Hematopoietic multipotent progenitor cell treated with erythropoietin and hydrocortisone succinate and interleukin-3 and kit ligand, for 17 days (in vitro differentiated cells): ENCODE results near the gene CRYAA.
"Not testable (repeated sequence)": the region's sequence is repeated elsewhere in the genome, so short reads cannot be mapped to it uniquely, and the experiment has no call there.

ENCODE experiments used
- DNase-seq: peaks from one replicate; pipeline ENCODE4 v3.0.0-alpha.2; 2015; ENCODE audit warnings: low spot score

Gene CRYAA, protein sequence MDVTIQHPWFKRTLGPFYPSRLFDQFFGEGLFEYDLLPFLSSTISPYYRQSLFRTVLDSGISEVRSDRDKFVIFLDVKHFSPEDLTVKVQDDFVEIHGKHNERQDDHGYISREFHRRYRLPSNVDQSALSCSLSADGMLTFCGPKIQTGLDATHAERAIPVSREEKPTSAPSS

DNA sequence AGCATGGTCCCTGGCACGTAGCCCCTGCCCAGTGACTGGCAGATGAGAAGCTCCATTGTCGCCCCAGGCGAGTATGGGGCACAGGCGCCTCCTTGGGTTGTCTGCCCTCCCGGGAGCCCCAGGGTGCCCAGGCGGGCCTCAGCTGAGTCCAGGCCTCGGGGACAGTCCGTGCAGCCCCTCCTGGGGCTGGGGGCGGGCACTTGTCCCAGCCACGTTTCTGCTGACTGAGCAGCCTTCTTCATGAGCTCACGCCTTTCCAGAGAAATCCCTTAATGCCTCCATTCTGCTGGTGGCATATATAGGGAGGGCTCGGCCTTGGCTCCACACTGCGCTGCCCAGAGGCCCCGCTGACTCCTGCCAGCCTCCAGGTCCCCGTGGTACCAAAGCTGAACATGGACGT lies at the start of gene CRYAA:
CRYAA (plus strand) TSS at position 301 of the 400 bp plus-strand sequence; CDS start at position 393, 92 bp downstream.
- not testable (repeated sequence) for DNase-seq

- DNase-seq, result not testable (repeated sequence)
These were observed 38.7 kb upstream of the CRYAA start for GRCh38 chr21:43130094-43130493.

DNA sequence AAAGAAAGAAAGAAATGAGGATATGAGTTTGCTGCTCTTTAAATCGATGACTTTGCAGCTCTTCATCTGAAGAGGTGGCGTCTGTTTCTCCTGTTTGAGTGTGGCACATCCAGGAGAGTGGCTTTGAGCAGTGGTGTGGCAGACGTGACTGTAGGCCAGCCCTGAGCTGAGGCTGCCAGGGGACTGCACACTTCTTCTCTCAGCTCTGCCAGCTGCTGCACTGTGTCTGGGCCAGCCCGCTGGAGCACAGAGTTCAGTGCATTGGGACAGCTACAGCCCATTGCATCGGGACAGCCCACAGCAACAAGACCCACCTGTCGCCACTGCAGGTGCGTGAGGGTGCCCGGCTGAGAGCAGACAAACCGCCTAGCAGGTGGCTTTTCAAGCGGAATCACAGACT lies 34.3 kb upstream of the CRYAA start:
- not testable (repeated sequence) for DNase-seq

DNA sequence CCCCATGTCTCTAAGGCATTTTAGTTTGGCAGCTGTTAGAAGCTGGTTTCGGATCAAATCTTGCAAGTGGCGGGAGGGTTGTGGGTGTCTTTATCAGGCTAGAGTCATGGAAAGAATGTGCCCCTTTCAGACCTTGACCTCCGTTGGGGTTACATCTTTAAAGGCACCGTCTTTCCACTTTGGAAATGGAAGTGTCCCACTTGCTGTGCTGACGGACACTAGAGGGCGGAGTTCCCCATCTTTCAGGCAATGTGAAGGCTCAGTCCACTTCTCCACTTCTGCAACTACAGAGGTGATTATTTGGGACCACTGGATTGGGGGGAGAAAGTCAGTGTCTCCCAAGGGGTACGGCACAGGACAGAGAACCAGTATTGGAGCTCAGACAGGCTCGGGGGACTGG lies 29.9 kb upstream of the CRYAA start:
- not testable (repeated sequence) for DNase-seq

GRCh38 chr21:43141407-43141806 lies 27.4 kb upstream of the CRYAA start:
- not testable (repeated sequence) for DNase-seq

GRCh38 chr21:43146637-43147036 lies 22.2 kb upstream of the CRYAA start:
- DNase-seq, result not testable (repeated sequence)

DNA sequence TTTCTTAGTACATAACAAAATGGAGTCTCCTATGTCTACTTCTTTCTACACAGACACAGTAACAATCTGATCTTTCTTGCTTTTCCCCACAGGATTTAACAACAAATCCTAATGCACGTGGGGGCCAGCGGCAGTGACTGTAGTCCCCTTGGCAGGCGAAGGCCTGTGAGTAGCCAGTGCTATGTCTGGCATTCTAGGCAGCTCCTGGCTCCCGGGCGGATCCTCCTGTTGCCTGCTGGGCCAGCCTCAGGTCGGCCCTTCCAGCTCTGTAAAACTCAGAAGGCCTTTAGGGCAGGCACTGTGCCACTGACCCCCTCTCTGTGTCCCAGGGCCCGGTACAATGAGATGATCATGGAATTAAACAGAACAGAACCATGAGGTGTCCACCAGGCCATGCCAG lies 20.8 kb upstream of the CRYAA start:
- not testable (repeated sequence) for DNase-seq

DNA sequence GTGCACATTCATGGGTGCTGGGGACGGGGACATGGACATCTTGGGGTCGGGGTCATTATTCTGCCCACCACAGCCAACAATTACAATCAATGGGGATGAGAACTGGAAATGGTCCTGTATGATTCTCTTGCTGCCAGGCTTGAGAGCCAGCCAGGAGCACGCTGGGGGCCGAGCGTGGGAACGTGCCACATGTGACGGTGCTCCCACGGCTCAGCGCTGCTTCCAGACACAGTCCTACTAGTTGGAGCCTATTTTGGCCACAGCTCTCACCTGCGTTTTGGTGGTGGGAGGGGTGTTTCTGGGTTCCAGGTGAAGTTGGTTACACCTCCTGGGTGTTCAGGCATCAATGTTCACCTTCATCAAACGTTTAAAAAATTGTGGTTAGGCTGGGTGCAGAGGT lies 19.5 kb upstream of the CRYAA start:
- DNase-seq, result not testable (repeated sequence)

DNA sequence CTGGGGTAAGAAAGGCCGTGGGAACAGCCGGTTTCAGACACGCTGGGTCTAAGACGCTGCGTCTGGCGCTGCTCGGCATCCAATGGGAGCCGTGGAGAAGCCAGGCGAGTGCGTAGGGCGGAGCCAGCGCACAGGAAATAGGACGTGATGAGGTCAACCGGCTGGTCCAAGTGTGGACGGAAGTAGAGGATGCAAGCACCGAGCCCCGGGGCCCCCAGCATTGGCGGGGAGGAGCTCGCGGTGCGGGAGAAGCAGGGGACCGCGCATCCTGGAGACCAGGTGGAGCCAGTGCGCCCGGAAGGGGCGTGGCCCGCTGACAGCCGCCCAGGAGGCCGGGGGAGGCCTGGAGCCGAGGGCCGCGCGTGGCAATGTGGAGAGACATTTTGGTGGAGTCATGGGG lies 15.2 kb upstream of the CRYAA start:
- not testable (repeated sequence) for DNase-seq

DNA sequence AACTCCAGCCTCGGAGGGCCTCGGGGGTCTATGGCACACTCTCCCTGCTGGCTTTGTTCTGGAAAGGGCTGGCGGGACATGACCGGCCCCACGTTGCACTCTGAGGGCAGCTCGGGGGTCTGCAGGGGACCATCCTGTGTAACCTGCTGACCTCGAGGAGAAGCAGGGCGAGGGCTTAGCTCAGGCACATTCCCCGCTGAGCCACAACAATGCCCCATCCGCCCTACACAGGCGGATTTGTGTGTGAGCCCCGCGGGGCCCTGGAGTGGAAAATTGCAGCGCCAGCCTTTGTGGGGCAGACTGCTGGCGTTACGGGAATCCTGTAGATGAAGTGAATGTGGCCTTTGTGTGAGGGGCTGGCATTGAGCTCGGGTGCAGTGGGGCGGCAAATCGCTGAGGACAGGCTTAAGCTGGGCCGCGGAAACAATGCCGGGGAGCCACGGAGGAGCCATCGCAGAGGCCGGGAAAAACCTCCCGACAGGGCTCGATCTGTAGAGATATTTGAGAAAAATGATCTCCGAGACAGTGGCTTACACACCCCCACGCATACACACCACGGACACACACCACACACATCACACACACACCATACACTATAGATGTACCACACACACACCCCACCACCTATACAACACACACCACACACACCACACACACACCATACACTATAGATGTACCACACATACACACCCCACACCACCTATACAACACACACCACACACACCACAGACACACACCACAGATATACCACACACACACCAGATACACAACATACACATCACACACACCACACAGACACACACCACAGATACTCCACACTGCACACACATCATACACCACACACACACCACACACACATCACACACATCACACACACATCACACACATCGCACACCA lies 9.3 kb upstream of the CRYAA start:
- not testable (repeated sequence) for DNase-seq

GRCh38 chr21:43161826-43162707 lies 6.7 kb upstream of the CRYAA start:
- DNase-seq, result not testable (repeated sequence)

- not testable (repeated sequence) for DNase-seq
These were observed 6.1 kb upstream of the CRYAA start for GRCh38 chr21:43162708-43163205.

- DNase-seq, result not testable (repeated sequence)
These were observed 4.0 kb upstream of the CRYAA start for GRCh38 chr21:43164823-43165222.

DNA sequence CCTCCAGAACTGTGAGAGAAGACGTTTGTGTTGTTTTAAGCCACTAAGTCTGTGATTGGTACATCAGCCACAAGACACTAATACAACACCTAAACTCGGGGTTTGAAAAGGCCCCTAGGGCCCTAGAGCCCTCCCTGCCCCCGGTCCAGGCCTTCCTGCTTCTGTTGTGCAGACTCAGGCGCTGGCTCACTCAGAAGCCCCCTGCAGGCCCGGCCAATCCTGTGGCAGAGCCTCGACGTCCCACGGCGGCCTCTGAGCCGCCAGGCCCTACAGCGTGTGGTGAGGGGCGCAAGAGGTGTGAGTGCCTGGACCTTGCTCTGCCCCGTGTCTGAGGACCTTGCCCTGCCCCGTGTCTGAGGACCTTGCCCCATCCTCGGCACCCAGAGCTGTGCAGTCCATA lies 3.1 kb upstream of the CRYAA start:
- not testable (repeated sequence) for DNase-seq

DNA sequence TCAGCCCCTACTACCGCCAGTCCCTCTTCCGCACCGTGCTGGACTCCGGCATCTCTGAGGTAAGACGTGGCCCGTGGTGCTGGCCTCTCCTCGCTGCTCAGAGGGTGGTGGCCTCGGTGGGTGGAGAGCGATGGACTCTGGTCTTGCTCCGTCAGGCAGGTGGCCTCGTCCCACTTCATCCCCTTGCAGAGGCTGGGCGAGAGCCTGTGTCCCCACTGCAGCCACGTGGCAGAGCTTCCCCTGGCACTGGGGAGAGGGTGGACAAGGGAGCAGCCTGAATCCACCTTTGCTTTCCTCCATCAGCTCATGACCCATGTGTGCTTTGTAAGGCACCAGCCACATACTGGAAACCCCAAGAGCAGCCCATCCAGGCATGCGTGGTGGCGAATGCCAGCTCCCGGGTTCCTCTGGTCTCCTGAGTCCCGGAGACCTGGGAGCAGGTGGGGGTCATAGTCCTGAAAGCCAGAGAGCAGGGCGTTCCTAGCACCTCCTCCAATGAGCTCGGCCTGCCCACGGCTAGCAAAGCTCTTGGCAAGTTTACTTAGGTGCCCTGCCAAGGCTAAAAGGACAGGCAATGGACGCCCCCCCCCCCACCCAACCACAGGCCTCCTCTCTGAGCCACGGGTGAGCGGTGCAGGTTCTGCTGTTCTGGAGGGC lies 550 bp downstream of the CRYAA start:
- not testable (repeated sequence) for DNase-seq

DNA sequence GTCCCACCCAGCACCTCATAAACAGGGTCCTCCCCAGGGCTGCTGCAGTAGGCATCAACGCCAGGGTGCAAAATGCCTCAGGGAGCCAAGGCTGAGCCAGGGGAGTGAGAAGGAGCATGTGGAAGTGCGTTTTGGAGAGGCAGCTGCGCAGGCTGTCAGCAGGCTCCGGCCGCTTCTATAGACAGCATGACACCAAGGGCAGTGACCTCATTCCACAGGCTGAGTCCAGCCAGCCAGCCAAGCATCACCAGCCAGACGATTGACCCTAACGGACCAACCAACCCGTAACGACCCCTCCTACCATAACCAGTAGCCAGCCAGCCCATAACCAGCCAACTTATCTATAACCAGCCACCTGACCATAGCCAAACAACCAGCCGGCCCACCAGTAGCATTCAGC lies 1.1 kb downstream of the CRYAA start:
- DNase-seq, result not testable (repeated sequence)

- not testable (repeated sequence) for DNase-seq
These were observed 4.0 kb downstream of the CRYAA start for GRCh38 chr21:43172812-43173211.

DNA sequence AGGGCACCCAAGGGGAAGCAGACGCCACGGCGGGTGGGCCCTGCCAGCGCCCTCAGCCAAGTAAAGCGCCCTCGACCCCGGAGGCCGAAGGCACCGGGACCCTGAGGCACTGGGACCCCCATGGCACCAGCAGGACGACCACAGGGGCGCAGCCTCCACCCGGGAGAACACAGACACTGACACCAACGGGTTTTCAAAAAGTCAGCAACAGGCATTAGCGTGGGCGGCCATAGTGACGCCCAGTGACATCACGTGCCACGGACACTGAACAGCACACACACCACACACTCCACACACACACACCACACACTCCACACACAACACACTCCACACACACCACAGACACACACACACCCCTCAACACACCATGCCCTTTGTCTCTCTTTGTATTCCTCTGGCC lies 4.6 kb downstream of the CRYAA start:
- not testable (repeated sequence) for DNase-seq

GRCh38 chr21:43173930-43174329 lies 5.1 kb downstream of the CRYAA start:
- not testable (repeated sequence) for DNase-seq

GRCh38 chr21:43174998-43175397 lies 6.2 kb downstream of the CRYAA start:
- not testable (repeated sequence) for DNase-seq

- DNase-seq, result not testable (repeated sequence)
These were observed 7.8 kb downstream of the CRYAA start for GRCh38 chr21:43176621-43177020.
